SK-N-MC (cell line): ENCODE results near the gene PTPRR.

Source experiments
- EZH2 ChIP-seq: fragments of 200-600 bp; sonication (generic); IDR thresholded peaks from one replicate; pipeline ENCODE4 v1.6.1; 2017; ENCODE audit warnings: antibody characterized with exemption
- FOXP2 ChIP-seq: optimal IDR thresholded peaks from 2 replicates; pipeline ENCODE3; 2011; ENCODE audit warnings: mild to moderate bottlenecking, moderate library complexity; ENCODE audit not compliant: insufficient read depth; ENCODE audit errors: extremely low read length, control extremely low read depth
- POLR2AphosphoS5 ChIP-seq: IDR thresholded peaks from 2 replicates; pipeline ENCODE4 v1.6.1; 2012; ENCODE audit warnings: mild to moderate bottlenecking, low read depth, low read length, borderline replicate concordance

- no peak for TF ChIP-seq POLR2AphosphoS5
- no peak for TF ChIP-seq EZH2
- no peak for TF ChIP-seq FOXP2
These were observed 7.5 kb upstream of the PTPRR start for GRCh38 chr12:70928071-70928470.
